OCI-LY3 (cell line): ENCODE measurements around the gene SEL1L.

ENCODE experiments used
- H2AFZ ChIP-seq: fragments of 200-600, 300-600 bp; shearing (Covaris generic); 2 replicates; pipeline ENCODE4 v1.6.0; 2014; ENCODE audit warnings: antibody characterized with exemption, low read depth, low read length
- H3K27ac ChIP-seq: fragments of 200-600, 300-600 bp; sonication (generic); 2 replicates; pipeline ENCODE4 v1.5.1; 2014; ENCODE audit warnings: mild to moderate bottlenecking, low read length, moderate library complexity, mixed read lengths
- H3K27me3 ChIP-seq: fragments of 200-600, 300-600 bp; sonication (generic); 2 replicates; pipeline ENCODE4 v1.6.1; 2014; ENCODE audit warnings: low read depth, low read length, mixed read lengths
- H3K36me3 ChIP-seq: fragments of 200-600, 300-600 bp; sonication (generic); replicated peaks from 2 replicates; pipeline ENCODE3; 2014; ENCODE audit warnings: low read depth, low read length, mixed read lengths
- H3K4me1 ChIP-seq: fragments of 300-600, 200-600 bp; sonication (generic); 2 replicates; pipeline ENCODE4 v1.6.1; 2014; ENCODE audit warnings: low read length, mixed read lengths
- H3K4me2 ChIP-seq: fragments of 200-600, 300-600 bp; sonication (generic); 2 replicates; pipeline ENCODE4 v1.6.1; 2014; ENCODE audit warnings: low read length, mixed read lengths
- H3K4me3 ChIP-seq: fragments of 300-600, 200-600 bp; sonication (generic); 2 replicates; pipeline ENCODE4 v1.5.1; 2014; ENCODE audit warnings: antibody characterized with exemption, mild to moderate bottlenecking, low read length, moderate library complexity
- H3K79me2 ChIP-seq: fragments of 300-600, 200-600 bp; shearing (Covaris generic); 2 replicates; pipeline ENCODE4 v1.6.1; 2014; ENCODE audit warnings: mild to moderate bottlenecking, low read length, mixed read lengths
- H3K9ac ChIP-seq: fragments of 300-600, 200-600 bp; shearing (Covaris generic); 2 replicates; pipeline ENCODE4 v1.6.0; 2014; ENCODE audit warnings: mild to moderate bottlenecking, low read length, moderate library complexity
- H3K9me3 ChIP-seq: fragments of 200-600, 300-600 bp; shearing (Covaris generic); 2 replicates; pipeline ENCODE4 v1.6.1; 2014; ENCODE audit warnings: low read length, mixed read lengths; ENCODE audit not compliant: insufficient read depth
- H4K20me1 ChIP-seq: fragments of 200-600, 300-600 bp; sonication (generic); 2 replicates; pipeline ENCODE4 v1.6.1; 2016; ENCODE audit warnings: low read length, mixed read lengths; ENCODE audit not compliant: insufficient read depth
- CTCF ChIP-seq: fragments of 200-600, 300-600 bp; sonication (generic); IDR thresholded peaks from 2 replicates; pipeline ENCODE4 v1.5.1; 2014; ENCODE audit warnings: antibody characterized with exemption, low read length, low read depth
- EZH2phosphoT487 ChIP-seq: fragments of 200-600 bp; shearing (Covaris generic); IDR thresholded peaks from 2 replicates; pipeline ENCODE4 v1.6.1; 2018; ENCODE audit warnings: antibody characterized with exemption, mixed run types, low read depth

The SEL1L gene

GRCh38 chr14:81485781-81486180, 47.9 kb downstream of the SEL1L start:
- H3K27me3 ChIP-seq: no peaks in the 10 kb centered on the region
- H3K27ac ChIP-seq: no peak overlapping the region
- no peaks in the 10 kb centered on the region for H3K9me3 ChIP-seq
- H3K4me3 ChIP-seq: no peak overlapping the region
- no peaks in the 10 kb centered on the region for H3K79me2 ChIP-seq
- no peak overlapping the region for H3K4me2 ChIP-seq
- no peak overlapping the region for H2AFZ ChIP-seq
- H3K4me1 ChIP-seq: no peaks in the 10 kb centered on the region
- peaks cover 65% of the 10 kb centered on the region for H3K36me3 ChIP-seq
- H4K20me1 ChIP-seq: no peaks in the 10 kb centered on the region
- no peak for TF ChIP-seq CTCF
- TF ChIP-seq EZH2phosphoT487: no peak
- no peak overlapping the region for H3K9ac ChIP-seq

DNA sequence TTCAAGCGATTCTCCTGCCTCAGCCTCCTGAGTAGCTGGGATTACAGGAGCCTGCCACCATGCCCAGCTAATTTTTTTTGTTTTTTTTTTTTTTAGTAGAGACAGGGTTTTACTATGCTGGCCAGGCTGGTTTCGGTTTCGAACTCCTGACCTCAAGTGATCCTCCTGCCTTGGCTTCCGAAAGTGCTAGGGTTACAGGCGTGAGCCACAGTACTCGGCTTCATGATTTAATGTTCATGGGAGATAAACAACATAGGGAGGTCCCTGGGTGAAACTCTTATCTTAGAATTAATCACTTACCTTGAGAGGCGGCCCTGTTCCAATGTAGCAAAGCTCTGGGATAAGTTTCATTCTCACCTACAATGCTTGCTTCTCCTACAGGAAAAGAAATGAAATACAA, 48.3 kb downstream of the SEL1L start:
- H3K79me2 ChIP-seq: no peaks in the 10 kb centered on the region
- TF ChIP-seq CTCF (no peak), EZH2phosphoT487 (no peak)
- H3K9ac ChIP-seq: no peak overlapping the region
- no peak overlapping the region for H3K4me3 ChIP-seq
- H3K27me3 ChIP-seq: no peaks in the 10 kb centered on the region
- H3K36me3 ChIP-seq: peaks cover 69% of the 10 kb centered on the region
- no peak overlapping the region for H3K27ac ChIP-seq
- no peaks in the 10 kb centered on the region for H3K9me3 ChIP-seq
- no peak overlapping the region for H2AFZ ChIP-seq
- H3K4me1 ChIP-seq: no peaks in the 10 kb centered on the region
- H4K20me1 ChIP-seq: no peaks in the 10 kb centered on the region
- H3K4me2 ChIP-seq: no peak overlapping the region

DNA sequence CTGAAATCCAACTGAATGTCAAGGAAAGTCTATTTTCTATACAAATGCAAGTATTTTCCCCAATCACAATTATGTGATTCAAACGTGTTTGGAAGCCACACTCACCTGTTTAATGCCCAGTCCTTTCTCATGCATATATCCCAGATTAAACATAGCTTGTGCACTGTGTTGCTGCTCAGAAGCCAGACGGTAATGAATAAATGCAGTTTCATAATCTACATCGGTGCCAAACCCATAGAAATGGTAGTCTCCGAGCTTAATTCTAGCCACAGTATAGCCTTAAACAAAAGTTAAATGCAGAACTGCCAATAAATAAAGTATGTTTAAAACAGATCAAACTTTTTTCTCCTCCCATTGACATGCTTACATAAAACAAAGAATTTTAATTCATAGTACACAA, 49.5 kb downstream of the SEL1L start:
- Histone ChIP-seq H3K9me3 (no peaks in the 10 kb centered on the region), H2AFZ (no peak overlapping the region), H3K79me2 (no peaks in the 10 kb centered on the region), H3K27ac (no peak overlapping the region), H3K27me3 (no peaks in the 10 kb centered on the region), H3K36me3 (peaks cover 64% of the 10 kb centered on the region), H3K4me3 (no peak overlapping the region), H3K4me2 (no peak overlapping the region), H4K20me1 (no peaks in the 10 kb centered on the region), H3K4me1 (no peaks in the 10 kb centered on the region), H3K9ac (no peak overlapping the region)
- TF ChIP-seq CTCF (no peak), EZH2phosphoT487 (no peak)

- no peaks in the 10 kb centered on the region for H4K20me1 ChIP-seq
- H3K27me3 ChIP-seq: no peaks in the 10 kb centered on the region
- H3K27ac ChIP-seq: no peak overlapping the region
- H3K4me3 ChIP-seq: no peak overlapping the region
- TF ChIP-seq EZH2phosphoT487 (no peak), CTCF (no peak)
- H3K36me3 ChIP-seq: peaks cover 60% of the 10 kb centered on the region
- H3K9me3 ChIP-seq: no peaks in the 10 kb centered on the region
- no peak overlapping the region for H3K4me2 ChIP-seq
- H3K79me2 ChIP-seq: no peaks in the 10 kb centered on the region
- H3K9ac ChIP-seq: no peak overlapping the region
- H3K4me1 ChIP-seq: peaks cover 9% of the 10 kb centered on the region
- H2AFZ ChIP-seq: no peak overlapping the region
Observed at GRCh38 chr14:81480741-81481140, 52.9 kb downstream of the SEL1L start.
